Kasumi-1 (cell line): ENCODE data around the gene FBXO31.
"Not testable (repeated sequence)": the region's sequence is repeated elsewhere in the genome, so short reads cannot be mapped to it uniquely, and the experiment has no call there.

ENCODE experiments used
- DNase-seq, 2 experiments: peaks; one replicate each; lab custom pipeline; 2025; lab: John Stamatoyannopoulos, UW

Gene FBXO31

DNA sequence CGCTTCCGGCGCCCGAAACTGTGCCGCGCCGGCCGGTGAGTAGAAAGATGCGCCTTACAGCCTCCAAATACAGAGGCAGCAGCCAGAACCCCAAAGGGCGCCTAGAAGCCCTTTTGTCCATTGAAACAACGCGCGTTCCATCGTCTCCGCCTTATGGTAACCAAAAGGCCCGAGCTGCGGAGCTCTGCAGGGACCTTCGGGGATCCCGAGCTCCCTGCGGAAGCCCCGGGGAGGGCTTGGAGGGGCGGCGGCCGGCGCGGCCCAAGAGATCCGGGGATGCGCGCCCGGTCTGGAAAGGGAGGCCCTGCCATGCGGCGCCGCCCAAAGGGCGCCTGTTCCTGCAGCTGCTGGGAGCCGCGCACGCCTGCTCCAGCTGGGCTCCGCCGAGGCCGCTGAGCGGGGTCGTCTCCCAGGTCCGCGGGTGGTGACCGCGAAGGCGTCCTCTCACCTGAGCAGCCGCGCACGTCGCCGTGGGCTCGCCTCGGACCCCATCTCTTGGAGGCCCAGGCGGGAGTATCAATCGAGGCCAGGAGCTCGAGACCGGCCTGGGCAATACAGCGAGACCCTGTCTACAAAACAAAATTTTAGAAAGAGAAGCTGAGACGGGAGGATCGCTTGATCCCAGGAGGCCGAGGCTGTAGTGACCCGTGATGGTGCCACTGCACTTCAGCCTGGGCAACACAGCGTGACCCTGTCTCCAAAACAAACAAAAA is 742 bp upstream of the FBXO31 start:
- DNase-seq, result peak; percentile 60 to 61

DNA sequence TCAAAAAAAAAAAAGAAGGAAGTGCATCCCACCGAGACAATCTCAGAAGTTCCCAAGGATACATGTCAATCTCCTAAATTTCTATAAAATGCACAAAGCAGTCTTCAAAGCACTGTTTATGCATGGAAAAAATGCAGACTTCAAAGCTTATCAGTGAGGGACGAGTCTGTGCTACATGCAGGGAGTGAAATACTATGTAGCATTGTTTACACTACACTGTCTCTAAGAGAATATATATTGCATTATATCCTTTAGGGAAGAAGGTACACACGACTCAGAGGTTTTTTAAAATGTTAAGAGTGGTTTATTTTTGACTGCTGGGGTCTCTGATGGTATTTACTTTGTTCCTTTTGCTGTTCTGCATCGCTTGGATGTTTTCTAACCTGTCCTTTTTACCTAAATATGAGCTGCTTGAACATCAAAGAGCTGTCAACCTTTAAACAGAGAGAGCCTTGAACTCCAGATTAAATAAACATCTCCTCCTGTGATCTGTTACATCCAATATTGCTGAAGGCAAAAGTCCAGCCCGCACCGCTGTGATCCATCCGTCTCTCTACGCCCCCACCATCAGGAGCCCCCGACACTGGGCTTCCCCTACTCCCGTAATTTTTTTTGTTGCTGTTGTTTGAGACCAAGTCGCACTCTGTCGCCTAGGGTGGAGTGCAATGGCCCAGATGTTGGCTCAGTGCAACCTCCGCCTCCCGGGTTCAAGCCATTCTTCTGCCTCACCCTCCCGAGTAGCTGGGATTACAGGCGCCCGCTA is 1.4 kb downstream of the FBXO31 start:
- DNase-seq, result no peak

DNA sequence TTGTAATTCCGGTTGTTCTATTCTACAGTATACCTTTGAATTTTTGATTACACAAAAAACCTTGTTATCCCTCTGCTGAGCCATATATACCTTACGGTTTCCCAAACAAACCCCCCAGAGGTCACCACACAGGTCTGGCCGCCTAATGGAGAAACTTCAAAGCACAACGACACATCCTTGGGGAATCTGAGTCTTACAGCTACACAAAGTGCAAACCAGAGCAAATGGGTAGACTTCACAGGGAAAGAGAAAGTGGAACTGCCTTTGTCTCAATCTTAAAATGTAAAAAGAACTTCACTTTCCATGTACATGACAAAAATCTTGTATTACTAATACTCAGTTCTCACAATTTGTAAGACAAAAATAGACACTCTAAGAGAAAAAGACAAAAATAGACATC is 2.7 kb downstream of the FBXO31 start:
- no peak for DNase-seq

DNA sequence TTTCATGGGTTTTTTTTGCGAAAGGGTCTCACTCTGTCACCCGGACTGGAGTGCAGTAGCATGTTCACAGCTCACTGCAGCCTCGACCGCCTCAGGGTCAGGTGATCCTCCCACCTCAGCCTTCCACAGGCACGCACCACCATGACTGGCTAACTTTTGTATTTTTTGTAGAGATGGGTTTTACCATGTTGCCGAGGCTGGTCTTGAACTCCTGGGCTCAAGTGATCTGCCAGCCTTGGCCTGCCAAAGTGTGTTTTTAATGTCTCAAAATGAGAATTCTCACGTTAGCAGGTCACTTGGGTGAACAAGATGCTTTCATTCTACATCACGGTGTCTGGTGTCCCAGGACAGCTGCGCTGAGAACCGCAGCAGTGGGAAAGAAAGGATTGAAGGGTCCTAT is 3.2 kb downstream of the FBXO31 start:
- no peak for DNase-seq

DNA sequence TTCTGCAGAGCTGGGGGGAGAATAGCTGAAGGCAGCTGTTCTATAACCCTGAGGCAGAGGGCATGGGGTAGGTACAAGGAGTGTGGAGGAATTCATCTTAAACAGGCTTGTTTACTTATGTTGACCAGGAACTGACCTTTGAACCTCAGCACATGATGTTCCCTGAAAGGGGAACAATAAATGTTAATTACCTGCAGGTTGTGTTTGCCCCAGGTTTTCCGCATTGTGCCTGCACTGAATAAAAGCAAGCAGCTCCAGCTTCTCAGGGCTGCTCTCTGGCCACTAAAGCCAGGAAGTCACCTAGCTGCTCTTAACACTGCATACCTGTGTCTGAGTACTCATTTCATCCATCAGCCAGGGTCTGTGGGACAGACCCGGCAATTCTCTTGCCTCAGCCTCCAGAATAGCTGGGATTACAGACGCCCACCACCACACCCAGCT is 4.2 kb downstream of the FBXO31 start:
- DNase-seq, result not testable (repeated sequence)

DNA sequence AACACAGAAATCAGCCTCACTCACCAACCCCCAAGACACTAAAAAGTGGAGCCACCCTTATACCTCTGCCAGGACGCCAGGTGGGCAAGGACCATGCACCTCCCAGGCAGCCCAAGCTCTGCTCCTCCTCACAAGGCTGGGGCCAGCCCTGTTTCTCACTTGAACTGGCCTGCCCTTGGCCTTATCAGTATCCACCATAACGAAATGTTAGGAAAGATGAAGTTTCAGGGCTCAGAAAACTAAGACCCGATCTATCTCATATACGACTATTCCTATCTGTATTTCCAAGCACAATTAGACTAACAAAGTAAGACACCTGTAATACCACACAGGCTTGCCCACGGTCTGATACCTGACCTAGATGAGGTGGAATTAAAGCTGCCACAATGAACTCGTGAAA is 6.9 kb downstream of the FBXO31 start:
- DNase-seq, result no peak

DNA sequence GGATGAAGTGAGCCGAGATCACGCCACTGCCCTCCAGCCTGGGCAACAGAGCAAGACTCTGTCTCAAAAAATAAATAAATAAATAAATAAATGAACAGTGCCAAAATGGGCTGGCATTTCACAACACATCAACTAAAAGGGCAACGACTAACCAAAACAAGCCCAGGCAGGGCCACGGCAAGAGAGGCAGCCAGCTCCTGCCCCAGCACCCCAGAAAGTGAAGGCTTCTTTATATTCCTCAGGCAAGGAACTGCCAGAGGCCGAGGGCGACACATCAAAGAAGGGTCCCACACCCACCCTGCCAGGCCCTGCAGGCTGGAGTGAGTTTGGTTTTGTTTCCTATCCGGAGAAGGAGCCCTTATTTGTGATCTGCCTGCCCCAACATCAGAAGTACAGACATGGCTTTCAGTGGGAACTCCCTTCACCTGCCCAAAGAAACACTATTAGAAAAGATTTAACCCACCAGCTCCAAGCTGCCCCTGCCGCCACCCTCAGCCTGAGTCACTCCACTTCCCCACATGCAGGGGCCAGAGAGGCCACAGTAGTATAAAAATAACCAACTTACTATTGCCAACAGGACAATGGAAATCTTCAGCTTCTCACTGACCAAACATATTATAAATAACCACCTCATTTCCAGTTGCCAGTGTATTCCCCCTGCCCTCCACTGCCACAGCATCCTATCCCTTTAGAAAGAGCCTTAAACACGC is 8.0 kb downstream of the FBXO31 start:
- DNase-seq, result no peak

DNA sequence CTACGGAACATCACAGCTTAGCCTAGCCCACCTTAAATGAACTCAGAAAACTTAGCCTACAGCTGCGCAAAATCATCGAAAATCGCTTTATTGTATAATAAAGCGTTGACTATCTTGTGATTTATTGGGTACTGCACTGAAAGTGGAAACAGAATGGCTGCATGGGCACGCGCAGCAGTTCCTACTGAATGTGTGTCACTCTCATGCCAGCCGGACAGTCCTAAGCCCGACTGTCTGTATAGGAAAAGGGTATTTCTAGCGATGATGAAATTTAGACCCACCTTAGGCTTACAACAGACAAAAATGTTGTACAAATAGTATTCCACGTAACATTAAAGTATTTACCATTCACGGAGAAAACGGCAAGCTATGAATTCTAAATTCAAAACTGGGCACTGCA is 9.3 kb downstream of the FBXO31 start:
- DNase-seq, result no peak

DNA sequence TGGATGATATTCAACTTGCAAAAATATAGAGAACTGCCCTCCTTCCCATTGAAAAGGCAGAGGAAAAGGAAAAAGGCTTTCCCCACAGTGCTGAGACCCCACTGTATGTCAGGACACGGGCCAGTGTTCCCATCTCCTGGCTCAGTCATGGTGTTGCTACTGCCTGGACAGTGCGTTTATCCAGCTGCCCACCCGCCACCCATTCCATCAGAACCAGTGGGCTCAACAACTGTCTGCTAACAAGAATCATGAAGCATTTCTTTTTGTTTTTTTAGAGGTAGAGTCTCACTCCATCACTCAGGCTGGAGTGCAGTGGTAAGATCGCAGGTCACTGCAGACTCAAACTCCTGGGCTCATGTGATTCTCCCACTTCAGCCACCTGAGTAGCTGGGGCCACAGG is 11.3 kb downstream of the FBXO31 start:
- no peak for DNase-seq

DNA sequence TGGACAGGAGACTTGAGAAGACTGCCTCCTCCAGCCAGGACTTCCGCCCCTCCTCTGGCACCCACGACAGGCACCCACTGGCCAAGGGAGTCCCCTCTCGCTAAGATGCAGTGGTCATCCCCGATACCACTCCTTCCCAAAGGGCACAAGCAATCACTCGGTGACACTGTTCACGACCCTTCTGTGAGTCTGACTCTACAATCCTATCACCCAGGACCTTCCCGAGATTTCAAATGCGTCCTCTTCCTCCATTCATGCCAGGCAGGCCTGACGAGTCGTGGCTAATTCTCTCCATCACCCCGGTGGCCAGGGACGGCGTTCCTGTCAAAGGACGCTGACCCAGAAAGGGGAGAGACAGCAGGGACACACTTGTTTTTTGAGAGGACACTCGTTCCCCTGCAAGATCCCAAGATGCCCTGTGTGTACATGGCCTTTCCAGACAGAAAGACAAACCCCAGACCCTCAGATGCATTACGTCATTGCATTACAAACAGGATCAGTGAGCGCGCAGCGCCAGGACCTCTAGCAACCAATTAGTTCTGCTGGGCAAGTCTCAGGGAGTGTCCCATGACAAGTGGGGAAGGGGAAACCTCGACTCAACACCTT is 12.2 kb downstream of the FBXO31 start:
- no peak for DNase-seq

DNA sequence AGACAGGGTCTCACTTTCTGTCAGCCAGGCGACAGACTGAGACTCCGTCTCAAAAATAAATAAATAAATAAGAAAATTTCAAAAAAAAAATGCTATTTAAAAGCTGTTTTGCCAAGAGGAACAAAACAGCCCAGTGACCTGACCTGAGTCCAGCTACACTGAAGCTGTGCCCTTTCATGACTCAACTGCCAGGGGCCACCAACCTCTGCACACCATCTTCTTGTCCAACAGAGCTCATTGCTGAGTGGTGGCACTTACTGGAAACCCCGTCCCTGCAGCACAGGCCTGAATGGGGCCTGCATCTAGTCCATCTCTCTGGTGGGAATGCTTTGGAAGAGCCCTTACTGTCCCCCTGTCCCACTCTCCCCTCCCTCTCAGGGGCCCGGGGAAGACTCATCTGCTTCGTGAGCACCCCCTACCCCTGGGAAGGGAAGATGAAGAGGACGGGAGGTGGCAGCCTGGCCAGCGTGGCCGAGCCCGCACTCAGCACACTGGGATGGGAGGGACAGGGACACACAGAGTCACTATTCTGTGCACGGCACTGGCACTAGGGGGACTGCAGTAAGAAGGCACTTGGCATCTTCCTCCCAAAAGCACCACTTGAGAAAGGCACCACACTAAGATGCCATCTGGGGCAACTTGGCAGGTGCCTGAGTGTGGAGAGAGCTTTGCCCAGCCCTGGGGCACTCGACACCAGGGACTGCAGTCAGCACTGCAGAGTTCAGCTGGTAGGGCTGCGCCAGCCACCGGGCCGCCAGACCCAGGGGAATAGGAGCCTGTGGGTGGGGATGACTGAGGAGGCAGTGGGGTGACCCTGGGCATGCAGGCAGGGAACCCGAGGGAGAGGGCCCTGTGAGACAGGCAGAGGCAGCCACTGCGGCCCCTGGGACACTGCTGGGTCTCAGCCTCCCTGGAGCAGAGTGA is 13.5 kb downstream of the FBXO31 start:
- no peak for DNase-seq

DNA sequence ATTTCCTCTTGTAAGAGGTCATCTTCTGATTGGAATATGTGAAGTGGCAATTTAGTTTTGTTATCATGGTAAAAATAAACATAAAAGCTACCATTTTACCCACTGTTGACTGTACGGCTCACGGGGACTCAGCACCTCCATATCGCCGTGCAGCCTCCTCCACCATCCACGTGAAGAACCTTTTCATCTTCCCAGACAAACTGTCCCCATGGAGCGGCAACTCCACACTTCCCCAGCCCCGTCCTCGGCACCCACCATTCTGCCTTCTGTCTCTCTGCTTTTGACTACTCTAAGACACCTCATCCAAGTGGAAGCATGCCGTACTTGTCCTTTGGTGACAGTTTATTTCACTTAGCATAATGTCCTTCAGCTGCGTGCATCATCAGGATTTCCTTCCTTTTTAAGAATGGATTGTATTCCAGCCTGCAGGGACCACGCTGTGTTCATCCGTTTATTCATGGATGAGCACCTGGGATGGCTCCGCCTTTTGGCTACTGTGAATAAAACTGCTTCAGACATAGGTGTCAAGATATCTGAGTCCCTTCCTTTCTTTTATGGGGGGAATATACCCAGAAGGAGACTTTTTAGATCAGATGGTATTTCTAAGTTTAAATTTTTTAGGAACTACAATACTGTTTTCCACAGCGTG is 14.3 kb downstream of the FBXO31 start:
- DNase-seq, result no peak

DNA sequence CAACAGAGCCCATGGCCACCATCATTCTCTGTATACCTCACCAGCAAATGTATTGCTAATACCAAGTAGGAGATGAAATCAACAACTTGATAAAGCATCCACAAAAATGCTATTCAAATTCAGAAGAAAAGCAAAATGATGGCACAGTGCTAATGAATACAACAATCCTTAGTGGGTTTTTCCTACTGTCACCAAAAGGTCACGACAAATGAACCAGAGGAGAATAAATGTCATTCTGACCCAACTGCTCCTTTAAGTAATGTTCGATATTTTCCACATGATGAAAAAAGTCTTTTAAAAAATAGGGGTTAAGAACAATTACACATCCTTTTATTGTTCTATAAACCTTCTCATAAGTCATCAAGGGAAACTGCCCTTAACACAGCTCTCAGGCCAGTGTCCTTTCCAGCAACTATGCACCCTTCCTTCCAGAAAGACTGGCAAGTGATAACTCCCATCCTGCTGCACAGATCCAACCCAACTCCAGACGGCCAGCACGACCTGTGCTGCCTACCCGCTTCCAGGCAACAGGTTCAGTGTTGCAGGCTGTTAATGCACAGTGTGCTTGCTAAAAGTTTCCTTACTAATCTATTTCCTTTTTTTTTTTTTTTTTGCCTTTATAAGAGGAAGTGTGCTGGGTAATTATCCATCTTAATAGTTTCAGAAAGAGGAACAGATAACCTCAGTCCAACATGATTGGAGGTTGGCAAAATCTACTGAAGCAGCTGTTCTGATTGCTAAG is 15.4 kb downstream of the FBXO31 start:
- peak; percentile 73 to 88 for DNase-seq

DNA sequence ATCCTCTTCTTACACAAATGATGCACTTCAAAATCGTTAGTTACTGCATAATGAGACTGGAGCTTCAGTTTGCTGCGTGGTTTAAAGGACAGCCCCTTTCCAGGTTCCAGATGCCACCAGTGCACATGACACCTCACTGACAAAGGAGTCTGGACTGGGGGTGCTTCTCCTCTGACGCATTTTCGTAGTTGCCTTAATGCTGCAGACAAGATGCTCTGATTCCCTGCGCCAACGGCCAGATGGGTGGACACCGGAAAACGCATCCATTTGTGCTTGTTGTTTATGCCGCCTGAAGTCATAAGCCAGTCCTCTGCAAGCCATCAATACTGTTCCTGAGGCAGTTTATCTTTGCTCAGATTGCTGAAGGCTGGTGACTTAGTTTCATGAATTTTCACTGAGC is 16.0 kb downstream of the FBXO31 start:
- no peak for DNase-seq

DNA sequence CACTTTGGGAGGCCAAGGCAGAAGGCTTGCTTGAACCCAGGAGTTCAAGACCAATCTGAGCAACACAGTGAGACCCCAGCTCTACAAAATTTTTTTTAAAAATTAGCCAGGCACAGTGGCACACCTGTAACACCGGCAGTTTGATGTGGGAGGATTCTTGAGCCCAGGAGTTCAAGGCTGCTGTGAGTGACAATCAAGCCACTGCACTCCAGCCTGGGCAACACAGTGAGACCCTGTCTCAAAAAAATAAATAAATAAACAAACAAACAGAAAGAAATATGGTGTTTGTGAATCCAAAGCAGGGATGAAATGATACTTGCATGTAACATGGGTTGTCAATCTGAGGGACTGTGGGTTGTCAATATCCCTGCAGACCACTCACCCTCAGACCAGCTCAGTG is 16.6 kb downstream of the FBXO31 start:
- DNase-seq, result no peak

DNA sequence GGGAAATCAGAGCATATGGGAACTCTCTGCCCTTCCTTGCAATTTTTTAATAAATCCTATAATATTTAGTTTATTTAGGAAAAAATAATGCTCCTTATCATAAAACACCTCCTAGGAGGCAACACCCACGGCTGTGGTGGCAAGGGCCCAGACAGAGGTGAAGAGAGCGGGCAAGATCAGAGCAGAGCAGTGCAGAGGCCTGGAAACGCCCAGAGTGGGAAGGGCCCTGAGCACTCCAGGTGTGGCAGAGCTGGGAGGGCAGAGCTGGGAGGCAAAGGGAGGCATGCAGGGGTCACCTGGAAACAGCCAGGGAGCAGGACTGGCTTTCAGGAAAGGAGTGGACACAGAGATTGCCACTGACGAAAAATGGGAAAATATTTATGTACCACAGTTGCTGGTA is 17.3 kb downstream of the FBXO31 start:
- no peak for DNase-seq

DNA sequence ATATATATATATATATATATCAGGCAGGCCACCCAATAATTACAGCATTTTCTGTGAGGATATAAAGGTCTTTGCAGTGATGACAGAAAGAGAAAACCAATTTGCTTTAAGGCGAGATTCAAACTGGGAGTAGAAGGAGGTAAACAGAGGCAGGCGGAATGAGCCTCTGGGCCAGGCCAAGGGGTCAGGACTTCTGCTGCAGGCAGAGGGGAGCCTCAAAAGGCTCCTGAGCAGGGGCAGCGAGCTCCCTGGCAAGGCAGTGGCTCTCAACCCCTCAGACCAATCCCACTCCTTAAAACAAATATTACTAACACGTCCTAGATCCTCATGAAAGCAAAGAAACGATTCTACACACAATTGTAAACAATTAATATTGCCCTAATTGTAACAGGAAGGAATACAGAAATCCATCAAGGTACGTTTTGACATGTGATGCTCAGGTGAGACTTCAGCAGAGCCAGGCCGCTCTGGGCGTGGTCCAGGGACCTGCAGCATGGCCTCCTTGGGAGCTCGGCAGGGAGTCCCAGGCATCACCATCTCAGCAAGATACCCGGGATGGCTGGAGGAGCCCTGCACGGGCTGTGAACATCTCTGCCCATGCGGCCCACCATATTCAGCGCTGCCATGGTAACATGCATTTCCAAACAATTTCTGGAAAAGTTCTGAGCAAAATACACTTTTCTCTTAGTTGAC is 18.4 kb downstream of the FBXO31 start:
- no peak for DNase-seq

DNA sequence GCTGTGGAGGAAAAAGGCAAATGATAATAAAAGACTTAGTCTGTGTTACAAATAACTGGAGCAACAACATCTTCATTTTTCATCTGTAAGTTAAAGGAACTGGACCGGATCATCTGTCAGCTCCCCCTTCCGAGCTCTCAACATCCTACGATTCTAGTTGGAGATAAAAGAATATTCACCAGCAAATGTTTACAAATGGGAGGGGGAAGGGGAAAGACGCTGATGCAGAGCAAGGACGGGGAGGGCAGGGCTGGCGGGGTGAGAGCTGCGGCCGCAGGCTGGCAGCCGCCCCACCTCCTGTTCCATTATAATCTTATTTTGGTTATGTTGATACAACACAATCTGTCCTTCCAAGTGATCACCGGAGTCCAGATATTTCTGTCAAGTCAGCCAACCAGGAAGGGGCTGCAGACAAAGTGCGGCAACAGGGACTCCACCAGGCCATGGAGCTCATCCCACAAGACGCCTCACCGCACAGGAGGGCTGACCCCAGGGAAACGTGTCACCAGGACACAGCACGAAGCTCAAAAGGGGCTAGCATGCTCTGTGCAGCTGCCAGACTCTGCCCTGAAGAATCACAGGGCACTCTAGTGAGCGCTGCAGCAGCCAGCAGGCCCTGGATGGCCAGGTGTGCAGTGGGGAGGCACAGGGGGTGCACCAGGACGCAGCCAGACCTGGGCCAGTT is 19.7 kb downstream of the FBXO31 start:
- DNase-seq, result no peak
